Germinal center (tissue), 1 donor: ENCODE results near the gene SRXN1.
"Not testable (repeated sequence)": the region's sequence is repeated elsewhere in the genome, so short reads cannot be mapped to it uniquely, and the experiment has no call there.

Experiments used
- DNase-seq: peaks from one replicate; pipeline ENCODE4 v3.0.0; 2012; ENCODE audit warnings: mixed read lengths, low spot score

The SRXN1 gene

GRCh38 chr20:655726-656624, 3.0 kb upstream of the SRXN1 start:
- no peak for DNase-seq

- no peak for DNase-seq
These were observed 1.4 kb upstream of the SRXN1 start for GRCh38 chr20:654417-654750.

GRCh38 chr20:653590-654416, 803 bp upstream of the SRXN1 start:
- DNase-seq: no peak

DNA sequence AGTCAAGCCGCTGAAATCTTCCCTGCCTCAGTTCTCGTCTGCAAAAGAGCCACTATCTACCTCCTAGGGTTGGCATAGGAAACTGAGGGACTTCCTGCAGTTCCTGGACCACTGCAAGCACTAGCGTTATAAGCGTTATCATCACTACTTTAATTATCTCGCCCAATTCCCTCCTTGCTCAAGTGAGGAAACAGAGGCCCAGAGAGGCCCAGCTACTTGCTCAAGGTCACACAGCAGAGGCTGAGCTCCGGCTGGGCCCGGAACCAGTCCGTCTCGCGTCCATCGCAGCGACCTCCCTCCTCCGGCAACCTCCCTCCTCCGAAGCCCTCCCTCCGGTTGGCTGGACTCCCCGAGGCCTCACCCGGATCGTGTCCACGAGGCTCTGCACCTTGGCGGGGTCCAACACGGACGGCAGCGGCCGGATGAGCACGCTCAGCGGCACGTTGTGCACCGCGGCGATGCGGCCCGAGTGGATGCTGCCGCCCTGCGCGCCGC, 338 bp downstream of the SRXN1 start:
- no peak for DNase-seq

DNA sequence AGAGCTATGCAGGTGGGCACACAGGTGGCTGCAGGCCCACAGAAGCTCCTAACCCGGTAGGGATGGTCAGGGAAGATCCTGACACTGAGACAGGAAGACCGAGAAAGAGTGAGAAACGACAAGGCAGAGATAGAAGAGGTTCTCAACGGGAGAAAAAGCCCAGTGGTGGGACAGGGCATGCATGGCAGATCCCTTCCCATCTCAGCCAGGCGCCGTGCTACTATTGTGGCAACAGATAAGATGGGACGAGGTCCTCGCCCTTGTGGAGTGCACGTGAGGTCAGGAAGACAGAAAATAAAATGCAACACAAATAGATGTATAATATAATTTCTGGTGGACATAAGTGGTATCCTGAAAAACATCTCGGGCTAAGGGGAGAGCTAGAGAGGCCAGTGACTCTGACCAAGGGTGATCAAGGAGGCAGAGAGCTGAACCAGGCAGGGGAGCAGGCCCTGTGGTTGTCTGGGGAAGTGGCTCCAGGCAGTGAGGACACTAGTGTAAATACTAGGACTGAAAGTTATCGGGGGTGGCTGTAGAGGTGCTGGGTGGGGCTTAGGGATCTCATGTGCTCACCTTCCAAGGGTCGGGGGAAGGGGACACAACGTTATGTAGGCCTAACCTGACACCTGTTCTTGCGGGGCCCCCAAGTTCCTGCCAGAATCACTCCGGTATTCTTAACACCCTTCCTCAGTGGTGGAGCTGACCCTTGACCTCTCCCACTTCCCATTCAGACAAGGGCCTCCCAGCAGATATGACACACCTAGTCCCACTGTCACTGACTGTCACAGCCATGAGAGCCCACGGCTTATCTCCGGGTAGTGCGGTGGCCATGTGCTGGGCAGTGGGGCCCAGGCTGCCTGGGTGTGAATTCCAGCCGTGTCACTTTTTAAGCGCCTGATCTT, 1.0 kb downstream of the SRXN1 start:
- no peak for DNase-seq

GRCh38 chr20:650954-651353, 2.0 kb downstream of the SRXN1 start:
- DNase-seq: no peak

DNA sequence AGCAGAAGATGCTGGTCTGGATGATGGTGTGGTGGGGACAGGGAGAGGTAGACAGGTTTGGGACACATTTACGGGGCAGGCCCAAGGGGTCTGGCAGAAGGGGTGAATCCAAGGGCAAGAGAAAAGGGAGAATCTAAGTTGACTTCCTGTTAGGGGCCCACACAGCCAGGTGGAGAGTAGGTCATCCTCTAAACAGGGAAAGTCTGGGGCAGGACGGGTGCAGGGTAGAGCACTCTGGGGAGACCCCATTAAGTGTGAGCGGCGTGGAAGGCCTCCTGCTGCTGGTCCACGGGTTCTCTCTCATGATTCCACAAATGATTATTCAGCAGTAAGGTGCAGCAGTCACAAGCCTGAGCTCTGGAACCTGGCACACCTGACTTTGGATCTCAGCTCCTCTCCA, 2.7 kb downstream of the SRXN1 start:
- no peak for DNase-seq

DNA sequence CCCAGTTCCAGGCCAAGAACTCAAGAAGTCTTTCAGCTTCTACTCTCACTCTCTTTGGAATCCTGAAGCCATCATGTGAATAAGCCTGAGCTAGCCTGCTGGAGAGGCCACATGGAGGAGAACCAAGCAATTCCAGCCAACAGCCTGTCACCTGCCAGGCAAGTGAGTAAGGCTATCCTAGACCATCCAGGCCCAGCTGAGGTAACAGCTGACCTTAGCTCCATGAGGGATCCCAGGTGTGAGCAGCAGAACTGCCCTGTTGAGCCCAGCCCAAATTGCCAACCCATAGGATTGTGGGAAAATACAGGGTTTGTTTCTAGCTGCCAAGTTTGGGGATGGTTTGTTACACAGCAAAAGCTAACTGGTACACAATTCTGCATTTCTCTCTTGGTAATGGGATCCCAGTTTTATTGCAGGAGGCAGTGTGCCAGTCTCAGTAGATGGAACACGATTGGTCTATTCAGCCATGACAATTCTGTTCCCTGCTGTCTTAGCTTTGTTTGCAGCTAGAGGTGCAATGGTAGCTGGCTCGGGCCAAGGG, 5.5 kb downstream of the SRXN1 start:
- no peak for DNase-seq

- DNase-seq: no peak
These were observed 6.1 kb downstream of the SRXN1 start for GRCh38 chr20:646868-647233.

DNA sequence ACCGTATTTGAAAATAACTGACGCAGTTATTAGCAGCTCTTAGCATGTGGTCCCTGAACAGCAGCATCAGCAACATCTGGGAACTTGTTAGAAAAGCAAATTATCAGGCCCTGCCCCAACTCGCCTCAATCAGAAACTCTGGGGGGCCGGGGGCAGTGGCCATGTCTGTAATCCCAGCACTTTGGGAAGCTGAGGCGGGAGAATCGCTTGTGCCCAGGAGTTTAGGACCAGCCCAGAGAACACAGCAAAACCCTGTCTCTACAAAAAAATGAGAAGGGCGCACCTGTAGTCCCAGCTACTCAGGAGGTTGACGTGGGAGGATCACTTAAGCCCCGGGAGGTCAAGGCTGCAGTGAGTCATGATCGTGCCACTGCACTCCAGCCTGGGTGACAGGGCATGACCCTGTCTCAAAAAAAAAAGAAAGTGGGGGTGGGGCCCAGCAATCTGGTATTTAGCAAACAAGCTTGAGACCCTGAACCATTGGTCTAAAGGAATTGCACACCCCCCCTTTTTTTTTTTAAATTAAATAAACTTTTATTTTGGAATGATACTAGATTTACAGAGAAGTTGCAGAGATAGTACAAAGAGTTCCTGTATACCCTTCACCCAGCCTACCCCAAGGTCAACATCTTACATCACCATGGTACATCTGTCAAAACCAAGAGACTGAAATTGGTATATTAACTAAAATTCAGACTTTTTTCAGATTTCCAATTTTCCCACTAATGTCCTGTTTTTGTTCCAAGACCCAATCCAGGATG, 6.7 kb downstream of the SRXN1 start:
- DNase-seq: no peak

- peak; percentile 87 for DNase-seq
These were observed 7.5 kb downstream of the SRXN1 start for GRCh38 chr20:645318-646106.

DNA sequence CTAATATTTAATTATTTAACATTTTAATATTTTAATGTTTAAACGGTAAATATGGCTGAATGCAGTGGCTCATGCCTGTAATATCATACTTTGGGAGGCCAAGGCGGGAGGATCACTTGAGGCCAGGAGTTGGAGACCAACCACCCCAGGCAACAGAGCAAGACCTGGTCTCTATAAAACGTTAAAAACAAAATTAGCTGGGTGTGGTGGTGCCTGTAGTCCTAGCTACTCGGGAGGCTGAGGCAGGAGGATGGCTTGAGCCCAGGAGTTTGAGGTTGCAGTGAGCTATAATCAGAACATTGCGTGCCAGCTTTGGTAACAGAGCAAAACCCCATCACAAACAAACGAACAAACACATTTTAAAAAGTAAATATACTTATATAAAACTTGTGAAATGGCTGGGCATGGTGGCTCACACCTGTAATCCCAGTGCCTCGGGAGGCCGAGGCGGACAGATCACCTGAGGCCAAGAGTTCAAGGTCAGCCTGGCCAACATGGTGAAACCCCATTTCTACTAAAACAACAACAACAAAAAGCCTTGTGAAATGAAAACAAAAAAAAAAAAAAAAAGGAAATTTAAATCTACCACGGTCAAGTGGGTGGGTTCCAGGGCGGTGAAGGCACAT, 8.2 kb downstream of the SRXN1 start:
- no peak for DNase-seq

DNA sequence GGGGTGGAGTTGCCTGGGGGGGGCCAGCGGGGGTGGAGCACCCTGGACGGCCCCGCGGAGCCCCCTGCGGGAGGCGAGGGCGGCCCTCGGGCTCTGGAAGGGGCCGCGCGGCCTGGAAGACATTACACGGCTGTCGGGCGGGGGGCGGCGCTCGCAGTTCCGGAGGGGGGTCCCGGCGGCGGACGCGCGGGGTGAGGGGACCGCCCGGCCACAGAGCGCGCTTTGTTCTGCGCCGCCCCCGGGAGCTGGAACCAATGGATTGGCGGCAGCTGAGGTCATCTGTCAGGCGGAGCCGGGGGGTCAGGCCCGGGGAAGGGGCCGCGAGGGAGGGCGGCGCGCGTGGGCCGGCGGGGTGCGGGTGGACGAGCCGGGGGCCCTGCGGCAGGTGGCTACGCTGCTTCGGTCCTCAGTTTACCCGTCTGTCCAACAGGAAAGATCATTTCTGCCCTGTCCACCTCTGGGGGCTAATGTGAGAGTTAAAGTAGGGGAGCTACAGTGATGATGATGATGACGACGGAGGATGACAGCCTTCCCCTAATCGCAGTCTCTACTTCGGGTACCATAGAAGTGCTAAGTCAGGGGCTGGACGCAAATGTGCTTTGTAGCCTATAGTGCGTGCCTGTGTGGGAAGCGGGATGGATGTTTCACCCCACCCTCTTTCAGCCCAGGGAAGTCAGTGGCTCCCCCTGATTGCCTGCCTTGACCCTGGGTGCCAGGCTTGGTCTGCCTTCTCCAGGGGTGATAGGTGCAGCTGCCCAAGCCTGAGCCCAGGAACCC, 10.4 kb downstream of the SRXN1 start:
- no peak for DNase-seq

DNA sequence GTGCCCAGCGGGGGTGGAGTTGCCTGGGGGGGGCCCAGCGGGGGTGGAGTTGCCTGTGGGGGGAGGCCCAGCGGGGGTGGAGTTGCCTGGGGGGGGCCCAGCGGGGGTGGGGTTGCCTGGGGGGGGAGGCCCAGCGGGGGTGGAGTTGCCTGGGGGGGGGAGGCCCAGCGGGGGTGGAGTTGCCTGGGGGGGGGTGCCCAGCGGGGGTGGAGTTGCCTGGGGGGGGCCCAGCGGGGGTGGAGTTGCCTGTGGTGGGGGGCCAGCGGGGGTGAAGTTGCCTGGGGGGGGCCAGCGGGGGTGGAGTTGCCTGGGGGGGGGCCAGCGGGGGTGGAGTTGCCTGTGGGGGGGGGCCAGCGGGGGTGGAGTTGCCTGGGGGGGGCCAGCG, 11.0 kb downstream of the SRXN1 start:
- not testable (repeated sequence) for DNase-seq

DNA sequence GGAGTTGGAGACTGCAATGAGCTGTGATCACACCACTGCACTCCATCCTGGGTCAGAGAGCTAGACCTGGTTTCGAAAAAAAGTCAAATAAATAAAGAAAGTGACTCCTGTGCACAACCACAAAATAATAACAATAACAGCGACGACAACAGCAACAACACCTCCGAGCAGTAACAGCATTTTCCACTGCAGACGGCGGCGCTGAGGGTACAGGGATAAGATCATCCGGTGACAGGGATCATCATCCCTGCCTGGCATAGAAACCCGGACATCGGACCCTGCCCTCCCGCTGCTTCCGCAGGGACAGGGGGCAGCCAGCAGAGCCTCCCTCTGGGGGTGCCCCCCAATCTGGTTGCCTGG, 11.5 kb downstream of the SRXN1 start:
- DNase-seq: no peak

GRCh38 chr20:640674-641515, 12.1 kb downstream of the SRXN1 start:
- no peak for DNase-seq

- no peak for DNase-seq
These were observed 14.4 kb downstream of the SRXN1 start for GRCh38 chr20:638579-638978.

DNA sequence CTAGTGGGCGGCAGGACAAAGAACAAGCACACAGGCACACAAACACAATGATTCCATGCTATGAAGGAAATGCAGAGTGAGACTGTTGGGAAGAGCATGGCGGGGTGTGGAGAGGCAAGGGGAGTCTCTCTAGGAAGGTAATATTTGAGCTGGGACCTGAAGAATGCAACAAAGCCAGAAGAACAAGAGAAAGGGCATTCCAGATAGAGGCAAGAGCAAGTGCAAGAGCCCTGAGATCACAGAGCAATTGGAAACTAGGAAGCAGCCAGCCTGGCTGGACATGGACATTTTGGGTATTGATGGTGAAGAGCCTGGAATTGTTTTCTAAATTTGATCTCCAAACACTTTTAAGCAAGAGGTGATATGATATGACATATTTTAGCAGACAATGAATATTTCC, 15.4 kb downstream of the SRXN1 start:
- no peak for DNase-seq
